ENCODE results near the gene CALN1. TPM values are rescaled to one million over a fixed set of nuclear protein-coding genes. Genes with fewer than 3 reads are reported as not detected.

CALN1 gene
- total and polyA plus RNA-seq, 9 of the 15 experiments (the other 6 are each of a cell fraction or from before 2014, with no cell fraction given) = 1.4 to 7.5 (median 3.3) TPM

DNA sequence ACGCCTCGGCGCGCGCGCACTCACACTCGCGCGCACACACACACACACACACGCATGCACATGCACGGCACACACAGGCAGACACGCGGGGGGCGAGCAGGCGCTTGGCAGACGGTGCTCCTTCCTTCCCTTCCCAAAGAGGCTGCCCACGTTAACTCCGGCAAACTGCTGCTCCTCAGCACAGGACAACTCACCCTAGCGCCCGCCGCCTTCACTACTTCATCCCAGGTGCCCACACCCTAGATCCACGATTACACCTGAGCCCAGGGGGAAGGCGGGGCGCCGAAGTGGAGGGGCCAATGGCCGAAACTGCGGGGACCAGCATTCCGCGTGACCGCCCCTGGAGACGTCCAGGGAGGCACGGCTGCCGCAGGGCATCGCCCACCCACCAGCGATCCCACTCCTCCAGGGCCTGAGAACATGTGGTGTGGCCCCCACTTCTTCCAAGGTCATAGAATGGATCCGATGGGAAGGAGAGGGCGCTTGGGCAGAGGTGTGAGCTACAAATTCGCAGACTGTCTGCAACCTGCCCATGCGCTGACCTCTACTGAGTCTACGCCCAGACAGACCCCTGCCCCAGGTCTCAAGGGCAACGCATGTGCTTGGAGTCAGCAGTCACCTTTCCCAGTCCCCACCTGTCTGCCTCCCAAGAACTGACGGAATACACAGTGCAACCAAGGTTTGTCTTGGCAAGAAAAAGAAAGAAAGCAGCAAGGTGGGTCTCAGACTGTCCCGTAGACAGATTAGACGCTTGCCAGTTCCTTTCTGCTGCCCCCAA, 74.6 kb downstream of the CALN1 start:
- no peak overlapping the region for H3K4me3 ChIP-seq
- WGBS (ENCODE audit: insufficient coverage, low coverage, missing lambda C conversion rate) = 16% methylated on average over 42 of the region's 44 CpGs
- H3K36me3 ChIP-seq (ENCODE audit: control insufficient read depth, insufficient read depth, low read length) = no peaks in the 10 kb centered on the region
- TF ChIP-seq BDP1 (IDR thresholded peaks at IDR 0.05; ENCODE audit: insufficient read depth, insufficient read length) (no peak), ARHGAP35 (IDR thresholded peaks at IDR 0.05; ENCODE audit: partially characterized antibody) (no peak)
- H3K4me1 ChIP-seq (replicated peaks in 1 of 2; ENCODE audit: control insufficient read depth in 2 of 2, insufficient read depth in 2 of 2, low read length in 2 of 2) = peaks cover 0 to 22% of the 10 kb centered on the region in 2 experiments; a peak in 1 of 5 replicates
- no peaks in the 10 kb centered on the region for H3K9me1 ChIP-seq (ENCODE audit: control insufficient read depth, insufficient read depth, low read length)
- no peak for ATAC-seq
- peaks cover 5% of the 10 kb centered on the region; the same call in 1 of the 2 replicates for H4K20me1 ChIP-seq (replicated peaks; ENCODE audit: control insufficient read depth, insufficient read depth, low read length)
- H3K79me2 ChIP-seq (ENCODE audit: control insufficient read depth, insufficient read depth, low read length) = no peaks in the 10 kb centered on the region
- peaks cover 2 to 17% of the 10 kb centered on the region in 2 experiments; a peak in 4 of 5 replicates for H3K27me3 ChIP-seq (ENCODE audit: control insufficient read depth in 2 of 2, insufficient read depth in 2 of 2, low read length in 2 of 2)
- H2AFZ ChIP-seq (ENCODE audit: low read depth, low read length) = no peak overlapping the region
- in situ Hi-C loops (cut with MboI) = no loop called here
- intact Hi-C loops (cut with micrococcal nuclease) = loop anchor here (10.0 kb wide), 1 partner anchor 583 kb away; no protein-coding TSS in a partner anchor
- H3K9me3 ChIP-seq (replicated peaks; ENCODE audit: control insufficient read depth, insufficient read depth, low read depth, low read length) = no peaks in the 10 kb centered on the region
- ChIA-PET POLR2A (no interaction called here), CTCF (ENCODE audit: low intra/inter-chr PET ratio) (no interaction called here)
- no peak for FAIRE-seq
- H3K27ac ChIP-seq (ENCODE audit: extremely low read depth, low read depth, low read length) = no peak overlapping the region
- BruUV-seq (replicated peaks) = no TSS peak
- no peak overlapping the region for H3K9ac ChIP-seq (ENCODE audit: insufficient read depth in 1 of 2, low read depth in 2 of 2, low read length in 2 of 2)
- DNase-seq (ENCODE audit: extremely low read depth in 1 of 4, low spot score in 3 of 4) = no peak
- no peak overlapping the region for H3K4me2 ChIP-seq (ENCODE audit: insufficient read depth, low read length)

DNA sequence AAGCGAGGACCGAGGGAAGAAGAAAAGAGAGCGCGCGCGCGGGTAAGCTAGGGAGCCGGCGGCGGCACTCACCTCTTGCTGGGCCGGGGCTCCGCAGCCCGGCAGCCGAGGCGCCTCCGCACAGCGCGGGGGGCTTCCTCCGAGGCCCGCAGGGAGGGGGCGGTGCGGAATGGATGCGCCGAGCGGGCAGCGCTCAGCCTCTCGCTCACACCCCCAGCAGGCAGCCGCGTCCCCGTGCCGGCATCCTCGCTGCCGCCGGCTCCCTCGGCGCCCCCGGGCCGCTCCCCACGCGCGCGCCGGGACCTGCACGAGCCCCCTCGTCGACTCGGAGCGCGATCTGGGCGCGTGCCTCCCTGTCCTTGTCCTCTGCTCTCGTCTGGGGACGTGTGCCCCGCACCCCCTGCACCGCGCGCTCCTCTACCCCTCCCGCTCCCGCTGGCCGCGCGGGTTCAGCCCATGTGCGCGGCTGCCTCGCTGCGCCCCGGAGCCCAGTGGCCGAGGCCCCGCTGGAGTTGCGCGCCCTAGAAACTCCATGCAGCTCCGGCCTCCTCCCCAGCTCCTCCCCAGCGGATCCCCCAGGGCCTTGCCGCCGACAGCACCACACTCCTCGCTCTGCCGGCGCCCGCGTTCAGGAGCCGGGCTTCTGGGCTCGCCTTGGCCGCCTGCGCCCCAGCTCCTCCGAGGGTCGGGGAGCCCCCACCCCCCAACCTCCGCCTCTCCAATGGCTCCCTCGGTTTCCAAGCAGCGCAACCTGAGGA, 75.3 kb downstream of the CALN1 start:
- ChIA-PET POLR2A (no interaction called here), CTCF (ENCODE audit: low intra/inter-chr PET ratio) (no interaction called here)
- Histone ChIP-seq H3K27me3 (ENCODE audit: control insufficient read depth in 2 of 2, insufficient read depth in 2 of 2, low read length in 2 of 2) (peaks cover 2 to 17% of the 10 kb centered on the region in 2 experiments; a peak in 4 of 5 replicates), H4K20me1 (replicated peaks; ENCODE audit: control insufficient read depth, insufficient read depth, low read length) (peaks cover 5% of the 10 kb centered on the region; the same call in 1 of the 2 replicates), H3K4me3 (no peak overlapping the region), H3K9ac (ENCODE audit: insufficient read depth in 1 of 2, low read depth in 2 of 2, low read length in 2 of 2) (no peak overlapping the region), H3K4me2 (ENCODE audit: insufficient read depth, low read length) (no peak overlapping the region), H3K9me3 (replicated peaks; ENCODE audit: control insufficient read depth, insufficient read depth, low read depth, low read length) (no peaks in the 10 kb centered on the region), H2AFZ (ENCODE audit: low read depth, low read length) (no peak overlapping the region), H3K79me2 (ENCODE audit: control insufficient read depth, insufficient read depth, low read length) (no peaks in the 10 kb centered on the region), H3K9me1 (ENCODE audit: control insufficient read depth, insufficient read depth, low read length) (no peaks in the 10 kb centered on the region), H3K27ac (ENCODE audit: extremely low read depth, low read depth, low read length) (no peak overlapping the region), H3K36me3 (ENCODE audit: control insufficient read depth, insufficient read depth, low read length) (no peaks in the 10 kb centered on the region), H3K4me1 (replicated peaks in 1 of 2; ENCODE audit: control insufficient read depth in 2 of 2, insufficient read depth in 2 of 2, low read length in 2 of 2) (peaks cover 0 to 22% of the 10 kb centered on the region in 2 experiments; a peak in 1 of 5 replicates)
- TF ChIP-seq ZFP30 (CRISPR knock-in tag; IDR thresholded peaks at IDR 0.05; ENCODE audit: borderline replicate concordance) (no peak), NFE2 (IDR thresholded peaks at IDR 0.05; ENCODE audit: low read depth) (no peak), NEUROD1 (IDR thresholded peaks at IDR 0.05; ENCODE audit: borderline replicate concordance, low read depth, low read length, partially characterized antibody) (no peak), STAT5A (IDR thresholded peaks at IDR 0.05; ENCODE audit: borderline replicate concordance, low read length) (no peak), MAFG (tag; conservative IDR thresholded peaks at IDR 0.05) (no peak), FOXA1 (IDR thresholded peaks at IDR 0.05; ENCODE audit: borderline replicate concordance) (no peak), ZBTB17 (CRISPR knock-in tag; IDR thresholded peaks at IDR 0.05) (no peak), SRF (CRISPR knock-in tag; IDR thresholded peaks at IDR 0.05) (no peak), CBX1 (IDR thresholded peaks at IDR 0.05; ENCODE audit: low read depth) (no peak), CREBBP (IDR thresholded peaks at IDR 0.05; ENCODE audit: low read depth, low read length) (no peak)
- TF ChIP-seq, protein P1, sequence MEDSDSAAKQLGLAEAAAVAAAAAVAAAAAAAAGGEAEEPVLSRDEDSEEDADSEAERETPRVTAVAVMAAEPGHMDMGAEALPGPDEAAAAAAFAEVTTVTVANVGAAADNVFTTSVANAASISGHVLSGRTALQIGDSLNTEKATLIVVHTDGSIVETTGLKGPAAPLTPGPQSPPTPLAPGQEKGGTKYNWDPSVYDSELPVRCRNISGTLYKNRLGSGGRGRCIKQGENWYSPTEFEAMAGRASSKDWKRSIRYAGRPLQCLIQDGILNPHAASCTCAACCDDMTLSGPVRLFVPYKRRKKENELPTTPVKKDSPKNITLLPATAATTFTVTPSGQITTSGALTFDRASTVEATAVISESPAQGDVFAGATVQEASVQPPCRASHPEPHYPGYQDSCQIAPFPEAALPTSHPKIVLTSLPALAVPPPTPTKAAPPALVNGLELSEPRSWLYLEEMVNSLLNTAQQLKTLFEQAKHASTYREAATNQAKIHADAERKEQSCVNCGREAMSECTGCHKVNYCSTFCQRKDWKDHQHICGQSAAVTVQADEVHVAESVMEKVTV (CRISPR knock-in tag; IDR thresholded peaks at IDR 0.05) = no peak
- FAIRE-seq (no peak), ATAC-seq (no peak), DNase-seq (ENCODE audit: extremely low read depth in 1 of 4, low spot score in 3 of 4) (no peak)
- 12% methylated on average over 62 of the region's 89 CpGs for WGBS (ENCODE audit: insufficient coverage, low coverage, missing lambda C conversion rate)
- BruUV-seq (replicated peaks) = no TSS peak
- in situ Hi-C loops (cut with MboI) = no loop called here
- intact Hi-C loops (cut with micrococcal nuclease) = loop anchor here (10.0 kb wide), 1 partner anchor 582 kb away; no protein-coding TSS in a partner anchor
